ENCODE measurements around the gene ZNF227. TPM values are rescaled to one million over a fixed set of nuclear protein-coding genes. Genes with fewer than 3 reads are reported as not detected.

The ZNF227 gene
- total RNA-seq, 1 experiment from 2014 or later = 22.6 TPM

- Histone ChIP-seq H3K9ac (ENCODE audit: extremely low read depth, insufficient read length, low read length) (no peak overlapping the region), H3K23ac (ENCODE audit: insufficient read length, low read depth, low read length) (no peak overlapping the region), H3K4me2 (ENCODE audit: insufficient read depth, insufficient read length, low read length) (no peak overlapping the region), H3K79me2 (ENCODE audit: insufficient read depth, low read length) (no peaks in the 10 kb centered on the region; the same call in 1 of the 2 replicates), H3K23me2 (ENCODE audit: insufficient read length, low read depth, low read length, poor library complexity, severe bottlenecking) (peaks cover 8% of the 10 kb centered on the region), H3K18ac (ENCODE audit: insufficient read length, low read depth, low read length) (no peak overlapping the region), H3T11ph (ENCODE audit: low read length) (no peak overlapping the region), H3K27me3 (ENCODE audit: insufficient read depth, low read length) (no peaks in the 10 kb centered on the region), H2AK5ac (ENCODE audit: insufficient read length, low read length) (no peak overlapping the region), H2BK12ac (ENCODE audit: insufficient read length, low read depth, low read length) (no peak overlapping the region), H3K79me1 (ENCODE audit: insufficient read depth, low read depth, low read length, poor library complexity, severe bottlenecking) (no peaks in the 10 kb centered on the region), H3K27ac (ENCODE audit: insufficient read length, low read depth, low read length) (no peak overlapping the region), H4K91ac (ENCODE audit: insufficient read length, low read depth, low read length) (no peak overlapping the region), H2BK15ac (ENCODE audit: low read depth, low read length) (no peak overlapping the region), H3K4ac (ENCODE audit: low read depth, low read length) (no peak overlapping the region), H3K56ac (ENCODE audit: insufficient read length, low read depth, low read length) (no peak overlapping the region), H2AFZ (ENCODE audit: low read length) (no peak overlapping the region), H3K14ac (ENCODE audit: insufficient read depth, low read length) (no peak overlapping the region), H4K20me1 (ENCODE audit: control insufficient read depth, insufficient read depth, insufficient read length) (no peaks in the 10 kb centered on the region), H4K5ac (ENCODE audit: insufficient read length, low read depth, low read length) (no peak overlapping the region), H2BK5ac (ENCODE audit: insufficient read length, low read length) (no peak overlapping the region), H4K8ac (replicated peaks; ENCODE audit: insufficient read length, low read depth, low read length) (no peak overlapping the region), H3K4me1 (ENCODE audit: insufficient read depth, low read length) (no peaks in the 10 kb centered on the region), H3K9me3 (ENCODE audit: control insufficient read depth, low read depth, low read length) (peaks cover 5% of the 10 kb centered on the region), H2BK120ac (ENCODE audit: low read depth, low read length, poor library complexity, severe bottlenecking) (no peak overlapping the region), H2BK20ac (ENCODE audit: low read depth, low read length, poor library complexity, severe bottlenecking) (no peak overlapping the region)
- DNase-seq = no peak
- peaks cover 5 to 13% (median 10%) of the 10 kb centered on the region in 3 experiments; a peak in 6 of 7 replicates for H3K36me3 Mint-ChIP-seq (ENCODE audit: insufficient read depth in 1 of 3, low read depth in 3 of 3)
- H3K27ac Mint-ChIP-seq = no peak overlapping the region
- H3K27me3 Mint-ChIP-seq (ENCODE audit: low read depth) = no peaks in the 10 kb centered on the region
- no CpG with 5 or more reads among the region's 2 CpGs for WGBS (ENCODE audit: extremely low coverage, insufficient read length, low lambda C conversion rate)
- H3K4me1 Mint-ChIP-seq = peaks cover 7 to 8% of the 10 kb centered on the region in 2 experiments
- peaks cover 44 to 49% of the 10 kb centered on the region in 2 experiments for H3K9me3 Mint-ChIP-seq
- TF ChIP-seq CTCF (conservative IDR thresholded peaks at IDR 0.05) = no peak
- peak overlapping the region in 1 of 2 experiments; percentile 80; a peak in 2 of 5 replicates for H3K4me3 Mint-ChIP-seq
Measured at GRCh38 chr19:44258835-44259413, 46.6 kb downstream of the ZNF227 start.

Data from H9 (cell line).